ENCODE data around the gene HBB. TPM values are rescaled to one million over a fixed set of nuclear protein-coding genes. Genes with fewer than 3 reads are reported as not detected.

Gene HBB
- polyA plus RNA-seq, 2 of the 4 experiments (the other 2 are of a cell fraction): not detected

DNA sequence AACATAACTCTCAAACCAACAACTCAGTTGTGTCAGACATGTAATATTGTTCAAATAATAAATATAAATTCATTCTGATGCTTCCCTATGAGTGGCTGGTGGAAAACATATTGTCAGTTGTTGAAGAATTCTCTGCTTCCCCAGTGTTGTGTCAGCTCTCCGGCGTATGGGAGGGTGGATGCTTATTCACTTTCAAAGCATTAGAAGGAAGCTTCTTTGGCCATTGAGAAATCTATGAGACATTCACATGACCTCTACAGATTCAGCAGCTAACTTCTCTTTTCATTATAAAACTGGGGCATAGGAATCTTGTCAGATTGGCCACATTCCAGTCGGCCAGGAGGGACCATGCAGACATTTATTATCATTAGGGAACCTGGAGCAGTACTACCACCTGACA lies 29.3 kb downstream of the HBB start (continued):
- TF ChIP-seq ATOH8 (CRISPR knock-in tag; IDR thresholded peaks at IDR 0.05; ENCODE audit: low read depth): no peak
- TF ChIP-seq USF2 (IDR thresholded peaks at IDR 0.05): no peak
- TF ChIP-seq TFCP2L1 (CRISPR knock-in tag; IDR thresholded peaks at IDR 0.05): no peak
- no peak for TF ChIP-seq FOSB (CRISPR knock-in tag; IDR thresholded peaks at IDR 0.05)
- TF ChIP-seq RCOR1 (IDR thresholded peaks at IDR 0.05; ENCODE audit: low read depth, low read length): no peak

DNA sequence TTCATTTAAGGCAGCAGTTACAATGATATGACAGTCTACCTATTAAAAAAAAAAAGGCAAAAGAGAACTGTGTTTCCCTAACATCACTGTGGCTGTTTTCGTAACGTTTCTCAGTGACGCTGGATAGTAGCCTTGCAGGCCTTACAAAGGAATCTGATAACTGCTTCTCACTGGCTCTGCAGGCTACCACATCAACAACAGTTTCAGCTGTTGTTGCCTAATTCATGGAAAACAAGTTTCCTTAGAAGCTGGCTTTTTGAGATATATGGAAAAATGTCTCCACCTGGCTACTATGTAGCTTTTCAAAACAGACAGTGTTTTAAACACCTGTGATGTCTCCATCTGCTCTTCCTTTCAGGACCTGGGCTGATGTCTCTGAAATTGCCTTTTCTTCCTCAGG lies 30.1 kb downstream of the HBB start:
- WGBS (ENCODE audit: missing lambda C conversion rate): 69% methylated on average over 3 of the region's 3 CpGs

DNA sequence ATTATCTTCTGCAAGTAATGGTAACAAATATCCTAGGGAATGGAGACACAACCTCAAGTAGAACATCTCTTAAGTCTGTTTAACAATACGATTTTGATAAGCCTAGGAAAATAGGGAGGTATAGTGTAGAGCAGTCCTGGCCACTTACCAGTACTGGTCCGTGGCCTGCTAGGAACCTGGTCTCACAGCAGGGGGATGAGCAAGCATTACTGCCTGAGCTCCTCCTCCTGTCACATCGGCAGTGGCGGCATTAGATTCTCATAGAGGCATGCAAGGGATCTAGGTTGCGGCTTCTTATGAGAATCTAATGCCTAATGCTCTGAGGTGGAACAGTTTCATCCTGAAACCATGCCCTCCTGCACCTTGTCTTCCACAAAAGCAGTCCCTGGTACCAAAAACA lies 30.8 kb downstream of the HBB start:
- H3K27ac ChIP-seq: no peak overlapping the region
- H3K4me3 ChIP-seq: no peak overlapping the region
- no peaks in the 10 kb centered on the region for H3K9me3 ChIP-seq
- 21% methylated on average over 5 of the region's 5 CpGs for WGBS (ENCODE audit: missing lambda C conversion rate)
- TF ChIP-seq FOSL2 (IDR thresholded peaks at IDR 0.05) (no peak), FOSL2 (CRISPR knock-in tag; IDR thresholded peaks at IDR 0.05) (no peak), USF2 (IDR thresholded peaks at IDR 0.05) (no peak)
- ATAC-seq: peak in 1 of 2 experiments; percentile 40; a peak in 3 of 6 replicates
- no peaks in the 10 kb centered on the region for H3K4me1 ChIP-seq
- CTCF ChIA-PET: interaction anchor here (1.2 kb wide), 1 partner anchor 8 kb away, joined by 4 read pairs; no protein-coding TSS in a partner anchor
- H3K4me2 ChIP-seq: no peak overlapping the region
- DNase-seq (ENCODE audit: low read depth in 1 of 2, low spot score in 1 of 2): no peak
- no peak for FAIRE-seq
- POLR2A ChIA-PET: no interaction called here

More for the DNA sequence above, 30.1 kb downstream of the HBB start:
- Histone ChIP-seq H3K27ac (no peak overlapping the region), H3K4me3 (no peak overlapping the region), H3K4me1 (no peaks in the 10 kb centered on the region), H3K9me3 (no peaks in the 10 kb centered on the region), H3K4me2 (no peak overlapping the region)
- ATAC-seq: no peak
- TF ChIP-seq, protein P1, sequence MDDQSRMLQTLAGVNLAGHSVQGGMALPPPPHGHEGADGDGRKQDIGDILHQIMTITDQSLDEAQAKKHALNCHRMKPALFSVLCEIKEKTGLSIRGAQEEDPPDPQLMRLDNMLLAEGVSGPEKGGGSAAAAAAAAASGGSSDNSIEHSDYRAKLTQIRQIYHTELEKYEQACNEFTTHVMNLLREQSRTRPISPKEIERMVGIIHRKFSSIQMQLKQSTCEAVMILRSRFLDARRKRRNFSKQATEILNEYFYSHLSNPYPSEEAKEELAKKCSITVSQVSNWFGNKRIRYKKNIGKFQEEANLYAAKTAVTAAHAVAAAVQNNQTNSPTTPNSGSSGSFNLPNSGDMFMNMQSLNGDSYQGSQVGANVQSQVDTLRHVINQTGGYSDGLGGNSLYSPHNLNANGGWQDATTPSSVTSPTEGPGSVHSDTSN (IDR thresholded peaks at IDR 0.05): no peak
- ChIA-PET POLR2A (no interaction called here), CTCF (interaction anchor here (1.2 kb wide), 1 partner anchor 8 kb away, joined by 4 read pairs; no protein-coding TSS in a partner anchor)
- FAIRE-seq: no peak
- no peak for DNase-seq (ENCODE audit: low read depth in 1 of 2, low spot score in 1 of 2)

- ATAC-seq (no peak), FAIRE-seq (no peak), DNase-seq (ENCODE audit: low read depth in 1 of 2, low spot score in 1 of 2) (no peak)
- Histone ChIP-seq H3K9me3 (no peaks in the 10 kb centered on the region), H3K27ac (no peak overlapping the region), H3K4me1 (no peaks in the 10 kb centered on the region), H3K4me3 (no peak overlapping the region), H3K4me2 (no peak overlapping the region)
- POLR2A ChIA-PET: no interaction called here
- 0% methylated on average over 1 of the region's 1 CpG for WGBS (ENCODE audit: missing lambda C conversion rate)
- CTCF ChIA-PET: no interaction called here
- TF ChIP-seq HEYL (CRISPR knock-in tag; IDR thresholded peaks at IDR 0.05) (no peak), CEBPB (IDR thresholded peaks at IDR 0.05) (no peak), RFX5 (IDR thresholded peaks at IDR 0.05) (no peak), HOXA7 (CRISPR knock-in tag; IDR thresholded peaks at IDR 0.05) (no peak), SMC3 (IDR thresholded peaks at IDR 0.05) (no peak), TP53 (CRISPR knock-in tag; IDR thresholded peaks at IDR 0.05) (no peak), RARB (CRISPR knock-in tag; IDR thresholded peaks at IDR 0.05) (no peak), HDAC2 (IDR thresholded peaks at IDR 0.05) (no peak), GATA3 (IDR thresholded peaks at IDR 0.05; ENCODE audit: borderline replicate concordance) (no peak), NPAS2 (CRISPR knock-in tag; IDR thresholded peaks at IDR 0.05; ENCODE audit: borderline replicate concordance) (no peak), NFE2L2 (conservative IDR thresholded peaks at IDR 0.05; ENCODE audit: low read length) (no peak), MYC (IDR thresholded peaks at IDR 0.05; ENCODE audit: borderline replicate concordance, low read length) (no peak), MAFK (IDR thresholded peaks at IDR 0.05; ENCODE audit: partially characterized antibody) (no peak), POLR2A (IDR thresholded peaks at IDR 0.05; ENCODE audit: low read length) (no peak), FOXS1 (CRISPR knock-in tag; IDR thresholded peaks at IDR 0.05) (no peak), HOXB5 (CRISPR knock-in tag; IDR thresholded peaks at IDR 0.05) (no peak)
- TF ChIP-seq, protein P2, sequence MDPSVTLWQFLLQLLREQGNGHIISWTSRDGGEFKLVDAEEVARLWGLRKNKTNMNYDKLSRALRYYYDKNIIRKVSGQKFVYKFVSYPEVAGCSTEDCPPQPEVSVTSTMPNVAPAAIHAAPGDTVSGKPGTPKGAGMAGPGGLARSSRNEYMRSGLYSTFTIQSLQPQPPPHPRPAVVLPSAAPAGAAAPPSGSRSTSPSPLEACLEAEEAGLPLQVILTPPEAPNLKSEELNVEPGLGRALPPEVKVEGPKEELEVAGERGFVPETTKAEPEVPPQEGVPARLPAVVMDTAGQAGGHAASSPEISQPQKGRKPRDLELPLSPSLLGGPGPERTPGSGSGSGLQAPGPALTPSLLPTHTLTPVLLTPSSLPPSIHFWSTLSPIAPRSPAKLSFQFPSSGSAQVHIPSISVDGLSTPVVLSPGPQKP (IDR thresholded peaks at IDR 0.05; ENCODE audit: low read depth, low read length): no peak
Measured at GRCh38 chr11:5192738-5193137, 34.1 kb downstream of the HBB start.

Measured in A549 (cell line).